Hematopoietic multipotent progenitor cell treated with erythropoietin and hydrocortisone succinate and interleukin-3 and kit ligand, for 15 days (in vitro differentiated cells): ENCODE data around the gene MSI2.

ENCODE experiments used
- DNase-seq: peaks from one replicate; pipeline ENCODE4 v3.0.0-alpha.2; 2015; ENCODE audit warnings: low spot score

MSI2 gene

DNA sequence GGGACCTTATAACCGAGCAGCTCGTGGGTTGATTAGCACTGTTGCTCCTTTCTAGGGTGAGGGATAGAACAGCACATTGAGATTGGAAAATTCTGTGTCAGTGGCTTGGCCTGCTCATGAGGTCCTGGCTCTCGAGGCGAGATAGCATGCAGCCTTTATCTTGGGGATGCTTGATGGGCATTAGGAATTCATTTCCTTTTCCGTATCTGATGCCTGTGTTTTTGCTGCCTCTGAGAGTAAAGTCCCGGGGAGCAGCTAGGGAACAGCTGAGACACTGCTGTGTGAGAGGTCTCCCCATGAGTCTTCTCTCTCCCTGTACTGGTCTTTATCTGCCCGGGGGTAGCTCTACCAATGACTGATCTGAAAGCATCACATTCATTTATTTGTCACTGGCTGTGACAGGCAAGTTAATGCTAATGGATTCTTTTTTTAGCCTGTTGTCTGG is 14.5 kb downstream of the MSI2 start:
- no peak for DNase-seq

DNA sequence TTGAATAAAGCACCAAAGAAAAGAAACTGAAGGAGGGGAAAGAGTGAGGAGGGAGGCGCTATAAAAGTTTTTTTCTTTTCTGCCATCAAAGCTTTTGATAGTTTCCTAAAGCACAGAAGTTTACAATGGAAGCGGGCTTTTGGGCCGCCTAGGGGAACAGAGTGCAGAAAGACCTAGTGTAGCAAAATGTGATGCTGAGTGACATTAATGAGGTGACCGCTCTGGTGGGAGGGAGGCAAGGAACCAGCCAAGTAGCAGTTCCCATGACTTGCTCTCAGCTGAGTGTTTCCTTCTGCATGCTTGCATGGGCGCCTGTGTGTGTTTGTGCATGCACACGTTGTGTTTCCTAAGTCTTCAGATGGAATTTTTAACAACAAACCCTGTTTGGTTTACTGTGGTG is 15.5 kb downstream of the MSI2 start:
- DNase-seq: no peak

DNA sequence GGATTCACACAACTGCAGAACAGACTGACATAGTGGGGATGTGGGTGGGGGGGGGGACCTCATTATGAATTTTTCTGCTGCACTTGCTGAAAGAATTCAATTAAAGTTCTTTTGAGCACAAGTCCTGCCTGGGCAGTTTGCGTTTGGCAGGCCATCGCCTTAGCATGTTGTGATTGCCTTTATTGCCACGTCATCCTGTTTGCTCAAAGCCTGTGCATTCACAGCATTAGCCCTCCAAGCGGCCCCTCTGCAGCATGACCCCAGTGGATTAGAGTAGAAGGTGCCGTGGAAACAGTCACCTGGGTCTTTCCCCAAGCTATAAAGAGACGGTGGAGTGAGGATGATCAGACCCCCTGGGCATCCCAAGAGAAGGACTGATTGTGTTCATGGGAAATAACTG is 17.2 kb downstream of the MSI2 start:
- no peak for DNase-seq

DNA sequence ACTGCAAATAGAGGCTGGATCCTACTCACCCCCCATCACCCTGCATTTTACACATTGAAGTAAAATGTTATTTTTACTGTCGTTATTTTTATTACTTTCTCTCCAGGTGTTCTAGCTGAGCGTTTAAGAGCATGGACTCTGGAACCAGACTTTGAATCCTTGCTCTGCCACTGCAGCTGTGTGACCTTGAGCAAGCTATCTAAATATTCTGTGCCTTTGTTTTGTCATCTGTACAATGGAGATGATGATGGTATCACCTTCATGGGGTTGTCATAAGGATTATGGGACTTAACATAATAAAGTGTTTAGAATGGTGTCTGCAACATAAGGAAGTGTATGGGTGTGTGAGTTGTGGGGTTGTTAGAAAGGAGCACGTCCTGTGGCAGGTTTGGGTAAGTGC is 17.8 kb downstream of the MSI2 start:
- DNase-seq: no peak

DNA sequence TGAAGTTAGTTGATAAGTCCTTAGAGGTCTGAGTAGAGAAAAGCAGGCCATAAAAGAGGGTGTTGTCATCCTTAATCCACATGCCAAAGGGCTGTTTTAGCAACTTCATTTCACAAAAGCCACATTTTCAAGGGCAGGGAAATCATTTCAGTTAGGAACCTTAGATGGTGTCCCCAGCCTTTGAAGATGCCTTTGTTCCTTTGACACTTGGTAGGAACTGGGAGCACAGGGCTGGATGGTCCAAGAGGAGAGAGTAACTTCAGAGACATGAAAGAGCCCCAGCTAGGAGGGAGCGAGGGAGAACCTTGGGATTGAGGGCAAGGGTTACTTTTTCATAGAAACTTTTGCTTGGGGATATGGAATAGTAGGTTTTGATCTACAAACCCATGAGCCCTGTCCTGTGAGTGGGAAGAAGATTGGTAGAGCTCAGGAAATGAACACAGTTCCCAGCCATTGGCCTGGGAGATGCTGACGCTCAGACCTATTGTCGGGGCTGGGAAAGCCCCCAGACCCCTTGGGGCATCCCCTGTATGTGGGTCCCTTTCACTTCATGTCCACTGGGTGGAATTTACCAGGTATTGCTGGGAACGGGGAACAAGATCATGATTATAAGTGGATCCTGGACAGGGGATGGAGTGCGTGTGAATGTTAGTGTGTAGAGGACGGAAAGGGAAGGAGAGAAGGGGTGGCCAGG is 18.9 kb downstream of the MSI2 start:
- no peak for DNase-seq

DNA sequence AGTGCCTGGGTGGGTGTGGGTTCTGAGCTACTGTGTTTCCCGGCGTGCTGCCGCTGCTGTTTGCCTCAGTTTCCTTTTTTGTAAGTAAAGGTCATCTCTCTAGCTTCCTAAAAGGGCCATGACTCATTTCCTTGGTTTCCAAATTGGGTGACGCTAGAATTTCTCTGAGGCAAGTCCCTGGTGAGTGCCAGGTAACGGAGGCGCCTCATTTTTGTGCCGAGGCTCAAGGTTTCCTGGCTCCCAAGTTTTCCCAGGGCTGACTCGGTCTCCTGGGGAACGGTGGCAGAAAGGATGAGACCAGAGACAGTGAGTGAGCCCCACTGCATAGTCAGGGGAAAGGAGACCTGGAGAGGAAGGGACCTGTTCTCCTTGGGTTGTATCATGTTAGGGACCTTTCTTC is 20.3 kb downstream of the MSI2 start:
- DNase-seq: no peak

DNA sequence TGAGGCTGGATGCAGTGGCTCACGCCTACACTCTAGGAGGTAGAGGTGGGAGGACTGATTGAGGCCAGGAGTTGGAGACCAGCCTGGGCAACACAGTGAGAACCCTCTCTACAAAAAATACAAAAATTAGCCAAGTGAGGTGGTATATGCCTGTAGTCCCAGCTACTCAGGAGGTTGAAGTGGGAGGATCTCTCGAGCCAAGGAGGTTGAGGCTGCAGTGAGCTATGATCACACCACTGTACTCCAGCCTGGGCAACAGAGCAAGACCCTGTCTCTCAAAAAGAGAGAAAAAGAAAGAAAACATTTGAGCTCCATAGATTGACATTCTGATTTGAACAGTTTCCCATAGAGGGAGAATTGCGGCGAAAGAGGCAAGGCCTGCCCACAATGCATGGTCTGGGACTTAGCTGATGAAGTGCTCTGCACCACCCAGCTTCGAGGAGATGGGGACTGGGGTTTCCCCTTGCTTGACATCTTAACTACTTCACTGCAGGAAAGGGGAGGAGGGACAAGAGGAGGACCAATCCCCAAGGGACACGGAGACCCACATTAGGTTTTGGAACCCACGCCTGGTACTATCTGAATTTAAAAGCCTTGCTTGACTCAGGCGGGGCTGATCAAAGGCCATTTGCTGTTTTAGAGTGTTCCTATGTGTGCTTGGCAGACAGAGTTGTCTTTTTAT is 21.7 kb downstream of the MSI2 start:
- no peak for DNase-seq

DNA sequence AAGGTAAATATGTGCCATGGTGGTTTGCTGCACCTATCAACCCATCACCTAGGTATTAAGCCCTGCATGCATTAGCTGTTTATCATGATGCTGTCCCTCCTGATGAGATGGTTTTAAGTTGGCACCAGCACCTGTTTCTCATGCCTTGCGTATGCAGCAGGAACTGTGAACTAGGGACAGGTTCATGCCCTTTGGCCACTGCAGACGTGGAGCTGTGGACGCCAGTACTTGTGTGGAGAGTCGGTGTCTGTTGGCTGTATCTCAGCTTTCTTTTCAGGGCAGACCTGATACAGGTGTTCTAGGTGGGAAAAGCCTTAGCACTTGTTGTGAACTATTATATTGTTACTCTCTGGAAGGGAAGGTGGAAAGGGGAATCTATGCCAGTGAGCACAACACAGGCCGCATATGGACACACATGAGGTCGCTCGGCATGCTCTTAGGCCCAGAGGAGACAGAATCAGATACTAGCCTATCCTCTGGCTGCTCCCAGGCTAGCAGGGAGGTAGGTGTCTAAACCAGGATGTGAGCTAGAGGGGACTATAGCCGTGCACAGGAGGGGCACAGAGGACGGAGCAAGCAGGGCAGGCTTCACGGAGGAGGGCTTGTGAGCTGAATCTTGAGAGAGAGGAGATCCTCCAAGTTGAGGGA is 22.5 kb downstream of the MSI2 start:
- DNase-seq: no peak

DNA sequence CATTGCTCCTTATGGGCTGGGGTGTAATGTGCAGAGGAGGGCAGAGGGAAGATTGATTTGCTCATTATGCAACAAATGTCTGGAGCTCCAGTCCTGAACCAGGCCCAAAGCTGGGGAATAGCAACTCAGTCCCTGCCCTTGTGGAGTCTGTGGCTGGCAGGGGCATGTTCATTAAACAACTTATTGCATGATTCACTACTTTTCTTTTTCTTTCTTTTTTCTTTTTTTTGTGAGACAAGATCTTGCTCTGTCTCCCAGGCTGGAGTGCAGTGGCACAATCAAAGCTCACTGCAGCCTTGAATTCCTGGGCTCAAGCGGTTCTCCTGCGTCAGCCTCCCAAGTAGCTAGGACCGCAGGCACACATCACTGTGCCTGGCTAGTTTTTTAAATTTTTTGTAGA is 23.1 kb downstream of the MSI2 start:
- no peak for DNase-seq

DNA sequence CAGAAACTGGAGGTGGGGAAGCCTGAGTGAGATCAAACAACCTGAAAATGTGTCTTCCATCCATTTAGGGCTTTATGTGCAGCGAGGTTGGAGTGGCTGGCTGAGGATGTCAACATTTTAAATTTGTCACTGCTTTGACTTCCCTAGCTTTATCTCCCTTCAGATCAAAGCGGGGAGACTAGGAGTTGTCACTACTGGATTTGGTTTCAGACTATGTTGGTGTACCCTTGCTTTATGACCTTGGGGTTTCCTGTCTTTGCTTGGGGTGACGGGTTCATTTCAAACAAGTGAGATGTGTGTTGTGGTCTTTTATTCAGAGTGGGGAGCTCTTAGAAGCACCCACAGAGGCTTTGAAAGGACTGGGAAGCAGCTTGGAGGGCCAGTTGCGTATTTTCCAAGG is 25.6 kb downstream of the MSI2 start:
- no peak for DNase-seq

DNA sequence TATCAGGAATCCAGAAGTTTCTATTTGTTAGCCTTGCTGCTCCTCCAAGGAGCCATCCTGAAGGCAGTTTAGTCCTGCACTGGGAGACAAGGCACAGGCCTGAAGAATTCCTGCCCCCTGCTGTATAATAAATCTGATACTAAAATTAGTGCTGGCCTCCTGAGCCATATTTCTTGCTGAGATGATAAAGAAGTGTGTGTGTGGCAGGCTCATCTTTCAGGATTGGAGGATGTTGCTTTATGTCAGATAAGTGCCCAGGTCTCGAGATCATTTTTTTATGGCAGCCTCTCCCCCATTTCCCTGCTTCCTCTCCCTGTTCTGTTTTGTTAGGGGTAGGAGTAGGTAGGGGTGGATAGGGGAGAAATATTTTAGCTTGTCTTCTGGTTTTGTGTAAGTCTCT is 26.0 kb downstream of the MSI2 start:
- no peak for DNase-seq

DNA sequence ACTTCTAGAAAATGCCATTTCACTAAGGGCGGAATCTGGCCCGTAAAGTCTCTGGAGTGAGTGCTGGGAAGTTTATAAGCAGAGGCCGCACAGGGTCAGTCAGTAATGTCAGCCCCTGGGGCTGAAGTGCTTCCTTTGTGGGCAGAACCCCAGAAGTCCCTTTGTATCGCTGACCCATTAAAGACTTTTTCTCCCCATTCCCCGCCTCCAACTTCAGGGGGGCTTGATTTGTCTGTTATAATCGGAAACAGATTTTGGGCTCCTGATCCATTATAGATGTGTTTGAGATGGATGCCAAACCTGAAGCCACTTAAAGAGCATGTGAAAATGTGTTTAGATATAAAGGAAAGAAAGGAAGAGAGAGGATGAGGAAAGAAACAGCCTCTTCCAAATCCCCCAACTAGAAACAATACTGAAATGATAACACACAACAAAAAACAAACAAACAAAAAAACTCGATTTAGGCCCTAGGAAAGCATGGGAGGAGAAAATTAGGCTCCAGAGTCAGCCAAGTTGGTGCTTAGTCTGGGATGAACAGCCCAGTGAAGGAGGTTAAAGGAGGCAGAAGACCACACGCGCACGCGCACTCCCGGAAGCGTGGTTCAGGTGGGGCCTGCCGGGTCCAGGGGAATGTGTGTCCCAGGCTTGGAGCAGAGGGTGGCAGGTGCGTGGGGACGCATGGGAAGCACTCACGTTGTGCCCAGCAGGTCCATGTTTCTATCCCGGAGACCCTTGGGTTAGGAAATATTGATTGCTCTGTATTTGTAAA is 27.1 kb downstream of the MSI2 start:
- DNase-seq: no peak

DNA sequence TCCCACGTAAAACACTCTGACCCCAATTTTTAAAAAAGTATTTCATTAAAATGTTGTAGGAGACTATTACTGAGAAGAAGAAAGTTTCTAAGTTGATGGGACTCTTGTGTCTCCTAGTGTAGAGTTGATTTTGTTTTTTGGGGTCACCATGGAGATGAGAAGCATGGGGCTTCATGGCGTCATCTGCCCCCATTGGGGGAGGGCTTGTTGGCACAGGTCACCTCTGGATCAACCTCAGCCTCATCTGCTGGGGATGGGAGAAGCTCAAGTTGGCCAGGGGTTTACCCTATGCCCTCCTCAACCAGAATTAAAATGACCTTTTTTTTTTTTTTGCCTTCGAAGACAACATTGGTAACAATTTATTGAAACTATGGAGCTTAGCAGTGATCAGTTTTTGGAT is 28.3 kb downstream of the MSI2 start:
- no peak for DNase-seq

DNA sequence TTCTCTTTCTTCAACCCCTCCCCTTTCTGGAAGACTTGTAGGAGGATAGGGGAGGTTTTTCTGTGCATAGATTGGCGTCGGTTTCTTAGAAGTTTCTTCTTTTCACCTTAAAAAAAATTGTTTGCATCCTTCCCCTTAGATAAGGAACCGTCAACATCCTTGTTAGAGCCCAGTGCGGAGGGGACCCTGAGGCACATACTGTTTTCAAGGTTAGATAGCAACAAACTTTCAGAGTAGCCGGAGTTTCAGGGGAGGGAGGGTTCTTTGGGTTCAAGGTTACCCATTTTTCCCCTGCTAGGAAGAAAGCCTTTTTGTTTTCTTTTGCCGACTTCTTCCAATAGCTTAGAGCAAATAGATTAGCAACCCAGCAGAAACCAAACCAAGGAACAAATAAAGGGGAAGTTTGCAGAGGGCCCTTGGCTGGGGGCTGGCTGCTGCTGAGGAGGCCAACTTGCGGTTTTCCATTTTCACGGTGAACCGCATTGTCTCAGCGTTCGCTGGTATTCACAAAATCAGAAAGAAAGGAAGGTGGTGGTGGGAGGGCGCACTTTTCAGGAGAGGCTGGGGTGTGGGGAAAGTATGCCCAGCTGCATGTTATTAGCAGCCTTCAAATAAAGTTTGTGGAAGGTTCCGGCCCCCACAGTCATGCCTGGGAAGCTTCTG is 28.8 kb downstream of the MSI2 start:
- no peak for DNase-seq

DNA sequence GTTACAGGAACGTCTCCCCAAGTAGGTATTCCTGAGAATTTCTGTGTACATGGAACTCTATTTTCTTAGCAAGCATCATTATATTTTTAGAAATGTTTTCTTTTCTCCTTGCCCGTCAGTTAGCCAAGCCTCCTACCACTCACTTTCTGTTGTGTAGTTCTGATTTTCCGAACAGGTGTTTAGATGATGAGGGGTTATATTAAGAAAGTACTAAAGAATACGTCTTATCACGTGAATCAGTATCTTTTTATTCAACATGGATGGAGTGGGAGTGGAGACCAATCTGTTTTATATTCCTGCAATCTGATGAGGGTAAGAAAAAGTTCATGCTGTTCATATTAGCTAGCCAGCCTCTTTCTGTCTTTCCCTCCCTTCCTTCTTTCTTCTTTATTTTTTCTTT is 29.4 kb downstream of the MSI2 start:
- no peak for DNase-seq

DNA sequence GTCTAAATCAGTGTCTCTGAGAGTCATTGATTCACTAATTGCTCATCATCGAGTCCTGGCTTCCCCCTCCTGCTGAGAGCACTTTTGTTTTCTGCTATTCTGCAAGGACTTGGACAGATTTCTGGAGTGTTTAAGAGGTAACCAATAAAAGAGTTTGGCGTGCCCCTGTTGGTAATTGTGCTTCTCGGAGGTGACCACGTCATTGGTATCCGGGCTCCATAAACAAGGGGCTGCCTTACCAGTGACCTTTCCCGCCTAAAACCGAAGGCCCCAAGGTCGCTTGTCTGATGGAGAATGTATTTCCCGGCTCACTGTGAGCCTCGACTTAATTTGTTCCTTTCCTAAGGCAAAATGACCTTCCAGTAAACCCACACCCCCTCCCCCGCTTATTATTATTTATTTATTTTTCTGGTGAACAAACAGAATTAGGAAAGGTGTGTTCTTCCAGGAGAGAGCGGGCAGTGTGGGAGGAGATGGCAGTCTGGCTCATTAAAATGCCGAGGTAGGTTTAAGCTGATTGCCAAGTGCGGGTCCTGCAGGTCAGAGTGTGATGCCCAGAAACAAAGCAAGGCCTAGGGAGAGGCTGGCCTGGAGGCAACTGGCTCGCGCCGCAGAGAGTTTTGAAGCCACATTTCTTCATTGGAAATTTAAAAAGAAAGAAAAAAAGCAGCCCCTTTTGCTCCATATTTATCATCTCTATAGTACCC is 30.2 kb downstream of the MSI2 start:
- no peak for DNase-seq

DNA sequence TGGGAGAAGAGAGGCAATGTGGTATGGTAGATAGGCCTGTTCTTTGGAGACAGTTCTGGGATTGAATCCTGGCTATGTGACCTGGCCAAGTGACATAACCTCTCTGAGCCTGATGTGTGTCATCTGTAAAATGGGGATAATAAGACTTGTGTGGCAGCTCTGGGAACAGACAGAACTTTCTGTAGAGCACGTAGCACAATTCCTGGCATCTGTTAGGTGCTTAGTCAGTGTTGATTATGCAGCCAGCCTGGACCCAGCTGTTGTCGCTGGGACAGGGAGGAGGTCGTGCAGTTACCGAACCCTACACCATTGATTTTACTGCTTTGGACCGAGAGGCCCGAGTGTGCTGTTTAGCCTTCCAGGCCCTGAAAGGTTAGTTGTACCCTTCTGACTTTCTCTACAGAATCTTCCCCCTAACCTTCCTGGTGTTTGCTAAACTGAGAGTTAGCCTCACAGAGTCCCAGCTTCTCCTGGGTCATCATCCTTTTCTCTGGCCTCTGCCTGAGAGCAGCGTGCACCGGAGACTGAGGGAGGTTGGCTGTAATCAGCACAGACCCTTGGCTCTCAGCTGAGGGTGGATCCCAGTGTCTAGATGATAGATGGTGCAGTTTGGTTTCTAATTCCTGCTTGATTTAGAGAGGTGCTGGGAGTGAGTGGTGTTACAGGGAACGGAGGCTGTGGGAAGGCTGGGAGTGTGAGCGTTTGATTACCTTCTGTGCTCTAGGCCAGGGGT is 31.9 kb downstream of the MSI2 start:
- no peak for DNase-seq

DNA sequence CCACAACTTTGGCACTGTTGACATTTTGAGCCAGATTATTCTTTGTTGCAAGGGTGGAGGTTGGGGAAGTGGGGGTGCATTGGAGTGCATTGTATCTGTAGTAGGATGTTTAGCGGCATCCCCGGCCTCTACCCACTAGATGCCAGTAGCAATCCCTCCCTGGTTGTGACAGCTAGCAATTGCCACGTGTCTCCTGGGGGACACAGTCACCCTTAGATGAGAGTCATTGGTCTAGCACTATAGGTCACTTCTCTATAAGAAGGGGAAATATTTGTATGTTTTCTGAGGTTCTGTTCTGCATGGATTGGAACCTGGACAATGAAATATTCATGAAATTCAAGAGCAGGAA is 32.4 kb downstream of the MSI2 start:
- DNase-seq: no peak

DNA sequence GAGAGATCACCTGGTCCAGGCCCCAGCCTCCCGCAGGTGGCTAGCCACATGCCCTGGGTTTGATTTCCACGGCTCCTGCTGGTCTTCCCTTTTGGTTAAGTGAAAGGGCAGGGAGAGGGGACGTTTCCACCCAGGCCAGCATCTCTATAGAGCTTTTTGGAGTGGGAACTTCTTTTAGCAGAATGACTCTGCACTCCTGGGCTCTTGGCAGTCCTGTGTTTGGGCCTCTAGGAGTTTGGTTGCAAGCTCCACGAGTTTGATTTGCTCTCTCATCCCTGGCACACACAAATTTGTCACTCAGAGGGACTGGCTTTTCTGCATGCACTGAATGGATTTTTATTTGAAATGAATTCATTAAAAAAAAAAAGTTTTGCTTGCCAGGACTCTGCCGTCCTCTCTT is 32.8 kb downstream of the MSI2 start:
- no peak for DNase-seq

DNA sequence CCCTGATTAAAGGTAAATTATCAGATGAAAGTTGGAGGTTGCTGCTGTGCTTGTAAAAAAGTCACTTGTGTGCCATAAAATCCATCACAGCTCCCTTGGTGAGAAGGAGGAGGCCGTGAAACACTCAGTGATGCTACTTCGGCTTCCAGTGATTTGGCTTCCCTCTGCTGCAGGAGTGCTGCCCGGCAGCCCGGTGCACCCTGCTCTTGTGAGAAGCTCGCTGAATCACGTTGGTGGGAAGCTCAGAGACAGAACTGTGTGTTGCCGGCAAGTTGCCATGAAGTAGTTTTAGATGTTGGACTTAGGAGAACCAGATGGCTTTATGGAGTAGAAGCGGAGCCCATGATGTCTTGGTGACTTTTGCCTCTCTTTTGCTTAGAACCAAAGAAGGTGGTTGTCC is 33.3 kb downstream of the MSI2 start:
- no peak for DNase-seq

DNA sequence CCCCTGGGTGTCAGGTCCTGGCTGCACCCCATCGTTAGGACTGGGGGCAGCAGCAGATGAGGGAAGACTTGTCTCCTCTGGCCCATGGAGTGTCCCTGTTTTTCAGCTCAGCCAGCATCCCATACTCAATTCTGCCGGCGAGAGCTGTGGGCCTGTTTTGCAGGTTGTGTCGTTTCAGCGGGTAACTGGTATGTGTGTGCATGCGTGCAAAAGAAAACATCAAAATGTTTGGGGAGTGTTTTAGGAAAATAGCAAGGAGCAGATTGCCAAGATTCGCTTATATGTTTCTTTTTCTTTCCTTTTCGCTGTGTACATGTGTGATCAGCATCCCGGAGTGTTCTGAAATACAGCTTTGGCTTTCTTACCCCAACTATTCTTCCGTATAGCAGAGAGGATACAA is 34.7 kb downstream of the MSI2 start:
- no peak for DNase-seq
